Type B pancreatic cell (in vitro differentiated cells): Measurements from ENCODE around the gene ART3. TPM values are rescaled to one million over a fixed set of nuclear protein-coding genes. Genes with fewer than 3 reads are reported as not detected.

Experiments
- DNase-seq: peaks from one replicate; pipeline ENCODE4 v3.0.0; 2021; ENCODE audit warnings: mixed read lengths; ENCODE audit not compliant: unreplicated experiment; ENCODE audit errors: extremely low spot score
- H3K27ac Mint-ChIP-seq: 2 replicates; pipeline ENCODE4 v1.8.0; 2021; ENCODE audit warnings: mild to moderate bottlenecking, mixed read lengths
- H3K27me3 Mint-ChIP-seq: 2 replicates; pipeline ENCODE4 v1.8.0; 2021; ENCODE audit warnings: mixed read lengths
- H3K36me3 Mint-ChIP-seq: 2 replicates; pipeline ENCODE4 v1.8.0; 2021; ENCODE audit warnings: mixed read lengths
- H3K4me1 Mint-ChIP-seq: one replicate; pipeline ENCODE4 v1.8.0; 2021; ENCODE audit warnings: mixed read lengths; ENCODE audit not compliant: unreplicated experiment
- H3K4me3 Mint-ChIP-seq: 2 replicates; pipeline ENCODE4 v1.8.0; 2021; ENCODE audit warnings: mild to moderate bottlenecking, mixed read lengths
- H3K9me3 Mint-ChIP-seq: 2 replicates; pipeline ENCODE4 v1.8.0; 2021; ENCODE audit warnings: mixed read lengths
- total RNA-seq: library from RNA; stranded (reverse); gene quantifications from 2 replicates; pipeline ENCODE4 v1.2.1, GENCODE V29; 2021; ENCODE audit warnings: low replicate concordance
- TF ChIP-seq, protein P1 (sequence below): fragments of 200-600 bp; sonication (generic); conservative IDR thresholded peaks from 2 replicates; pipeline ENCODE4 v1.5.0; 2021; ENCODE audit warnings: antibody characterized with exemption, mild to moderate bottlenecking

ART3 gene
- total RNA-seq, 1 donor from 2014 or later: not detected

DNA sequence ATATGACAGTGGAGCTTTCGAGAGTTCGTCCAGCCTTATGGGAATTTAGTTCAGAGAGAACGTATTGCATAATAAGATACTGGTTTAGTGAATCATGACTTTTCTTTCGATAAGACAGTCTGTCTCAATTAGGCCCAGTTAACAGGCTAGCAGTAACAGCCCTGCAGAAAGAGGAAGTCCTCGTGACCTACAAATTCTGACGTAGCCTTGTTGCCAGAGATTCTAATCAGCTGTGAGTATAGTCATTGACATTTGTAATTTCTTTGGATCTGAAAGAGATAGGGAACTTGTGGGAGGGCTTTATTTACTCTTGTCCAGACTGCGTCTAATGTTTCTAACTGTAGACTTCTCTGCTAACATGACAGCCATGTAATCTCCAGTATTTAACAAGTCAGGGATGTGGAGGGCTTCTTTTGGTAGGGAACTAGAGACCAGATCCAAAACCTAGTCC, 15.8 kb downstream of the ART3 start:
- Mint-ChIP-seq H3K27ac (no peak overlapping the region), H3K4me1 (peaks cover 5% of the 10 kb centered on the region), H3K27me3 (no peaks in the 10 kb centered on the region), H3K36me3 (no peaks in the 10 kb centered on the region), H3K9me3 (no peaks in the 10 kb centered on the region), H3K4me3 (no peak overlapping the region)
- TF ChIP-seq, protein P1, sequence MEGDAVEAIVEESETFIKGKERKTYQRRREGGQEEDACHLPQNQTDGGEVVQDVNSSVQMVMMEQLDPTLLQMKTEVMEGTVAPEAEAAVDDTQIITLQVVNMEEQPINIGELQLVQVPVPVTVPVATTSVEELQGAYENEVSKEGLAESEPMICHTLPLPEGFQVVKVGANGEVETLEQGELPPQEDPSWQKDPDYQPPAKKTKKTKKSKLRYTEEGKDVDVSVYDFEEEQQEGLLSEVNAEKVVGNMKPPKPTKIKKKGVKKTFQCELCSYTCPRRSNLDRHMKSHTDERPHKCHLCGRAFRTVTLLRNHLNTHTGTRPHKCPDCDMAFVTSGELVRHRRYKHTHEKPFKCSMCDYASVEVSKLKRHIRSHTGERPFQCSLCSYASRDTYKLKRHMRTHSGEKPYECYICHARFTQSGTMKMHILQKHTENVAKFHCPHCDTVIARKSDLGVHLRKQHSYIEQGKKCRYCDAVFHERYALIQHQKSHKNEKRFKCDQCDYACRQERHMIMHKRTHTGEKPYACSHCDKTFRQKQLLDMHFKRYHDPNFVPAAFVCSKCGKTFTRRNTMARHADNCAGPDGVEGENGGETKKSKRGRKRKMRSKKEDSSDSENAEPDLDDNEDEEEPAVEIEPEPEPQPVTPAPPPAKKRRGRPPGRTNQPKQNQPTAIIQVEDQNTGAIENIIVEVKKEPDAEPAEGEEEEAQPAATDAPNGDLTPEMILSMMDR: no peak
- no peak for DNase-seq

DNA sequence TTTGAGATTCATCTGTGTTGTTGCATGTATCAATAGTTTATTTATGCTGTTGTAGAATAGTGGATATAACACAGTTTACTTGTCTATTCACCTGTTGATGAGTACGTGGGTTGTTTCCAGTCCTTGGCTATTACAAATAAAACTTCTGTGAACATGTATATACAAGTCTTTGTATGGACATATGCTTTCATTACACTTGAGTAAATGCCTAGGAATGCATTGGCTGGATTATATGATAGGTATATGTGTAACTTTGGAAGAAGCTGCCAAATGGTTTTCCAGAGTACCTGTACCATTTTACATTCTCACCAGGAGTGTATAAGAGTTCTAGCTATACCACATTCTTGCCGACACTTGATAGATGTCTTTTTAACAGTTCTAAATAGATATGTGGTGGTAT, 16.5 kb downstream of the ART3 start:
- DNase-seq: no peak
- peaks cover 5% of the 10 kb centered on the region for H3K4me1 Mint-ChIP-seq
- no peaks in the 10 kb centered on the region for H3K36me3 Mint-ChIP-seq
- H3K27me3 Mint-ChIP-seq: no peaks in the 10 kb centered on the region
- H3K27ac Mint-ChIP-seq: no peak overlapping the region
- TF ChIP-seq, protein P1: no peak
- no peak overlapping the region for H3K4me3 Mint-ChIP-seq
- no peaks in the 10 kb centered on the region for H3K9me3 Mint-ChIP-seq

DNA sequence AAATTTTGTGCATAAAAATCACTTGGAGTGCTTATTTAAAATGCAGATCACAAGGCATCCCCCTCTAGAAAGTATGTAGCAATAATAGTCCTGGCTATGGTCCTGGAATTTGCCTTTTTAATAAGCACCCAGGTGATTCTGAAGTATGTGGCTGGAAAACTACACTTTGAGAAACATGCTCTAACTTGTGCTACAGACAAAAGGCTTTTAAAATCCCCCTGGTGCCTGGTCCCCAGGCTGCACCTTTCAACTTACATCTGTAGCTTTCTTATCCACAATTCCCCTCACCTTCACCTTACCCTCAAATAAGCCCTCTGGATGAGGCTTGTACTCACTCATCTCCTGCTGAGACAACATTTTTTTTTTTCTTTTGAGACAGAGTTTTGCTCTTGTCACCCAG, 21.1 kb downstream of the ART3 start:
- Mint-ChIP-seq H3K4me1 (no peaks in the 10 kb centered on the region), H3K4me3 (no peak overlapping the region), H3K27ac (no peak overlapping the region), H3K9me3 (no peaks in the 10 kb centered on the region), H3K36me3 (no peaks in the 10 kb centered on the region), H3K27me3 (no peaks in the 10 kb centered on the region)
- TF ChIP-seq, protein P1: no peak
- DNase-seq: no peak

DNA sequence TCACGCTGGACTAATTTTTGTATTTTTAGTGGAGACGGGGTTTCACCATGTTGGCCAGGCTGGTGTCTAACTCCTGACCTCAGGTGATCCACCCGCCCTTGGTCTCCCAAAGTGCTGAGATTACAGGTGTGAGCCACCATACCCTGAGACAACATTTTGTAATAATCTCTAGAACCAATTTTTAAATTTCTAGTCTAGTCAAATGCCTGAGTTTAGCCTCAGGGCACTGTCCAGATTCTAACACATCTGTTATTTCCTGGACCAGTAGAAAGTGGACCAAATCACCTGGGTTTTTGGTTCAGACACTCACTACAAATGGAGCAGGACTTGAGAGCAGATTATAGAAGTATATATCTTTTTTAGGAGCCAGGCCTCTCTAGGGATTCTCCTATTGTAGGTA, 21.6 kb downstream of the ART3 start:
- Mint-ChIP-seq H3K9me3 (no peaks in the 10 kb centered on the region), H3K27me3 (no peaks in the 10 kb centered on the region), H3K27ac (no peak overlapping the region), H3K36me3 (no peaks in the 10 kb centered on the region), H3K4me1 (no peaks in the 10 kb centered on the region), H3K4me3 (no peak overlapping the region)
- no peak for DNase-seq
- TF ChIP-seq, protein P1: no peak

DNA sequence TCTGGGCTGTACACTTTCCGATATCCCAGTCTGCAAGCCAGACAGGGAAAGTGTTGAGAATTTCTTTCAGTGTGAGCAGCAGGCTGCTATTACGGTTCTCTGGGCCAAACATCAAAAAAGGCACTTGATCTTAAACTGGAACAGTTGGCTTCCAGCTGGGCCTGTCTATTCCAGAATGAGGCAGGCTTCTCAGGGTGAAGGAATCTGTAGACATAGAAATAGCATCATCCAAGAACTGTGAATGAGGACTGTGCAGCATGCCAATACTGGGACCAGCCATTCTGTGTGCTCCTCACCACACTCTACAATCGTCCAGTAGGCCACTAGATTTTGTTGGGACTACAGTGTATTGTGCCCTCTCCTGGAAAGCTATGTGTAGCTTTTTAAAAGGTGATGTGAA, 31.1 kb downstream of the ART3 start:
- Mint-ChIP-seq H3K36me3 (no peaks in the 10 kb centered on the region), H3K4me1 (peaks cover 8% of the 10 kb centered on the region)
- TF ChIP-seq, protein P1: no peak

DNA sequence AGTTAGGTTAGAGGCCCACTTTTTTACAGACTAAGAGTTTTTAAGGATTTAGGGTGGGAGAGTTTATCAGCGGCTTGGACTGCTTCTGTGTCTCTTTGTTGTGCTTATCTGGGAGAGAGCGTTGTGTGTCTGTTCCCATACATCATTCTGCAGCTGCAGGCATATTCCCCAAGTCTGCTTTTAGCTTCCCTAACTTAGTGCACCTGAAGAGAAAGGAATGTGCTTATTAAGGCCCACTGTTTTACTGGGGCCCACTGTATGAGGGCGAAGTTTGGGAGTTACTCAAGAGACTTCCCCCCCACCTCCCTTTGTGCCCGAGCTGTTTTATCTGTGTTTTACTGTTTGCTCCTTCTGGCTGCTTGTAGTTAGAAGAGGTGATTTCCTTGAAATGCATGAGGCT, 31.9 kb downstream of the ART3 start:
- TF ChIP-seq, protein P1: no peak
- Mint-ChIP-seq H3K27ac (no peak overlapping the region), H3K36me3 (no peaks in the 10 kb centered on the region), H3K27me3 (peaks cover 2% of the 10 kb centered on the region), H3K4me3 (no peak overlapping the region), H3K4me1 (peaks cover 8% of the 10 kb centered on the region), H3K9me3 (no peaks in the 10 kb centered on the region)
- no peak for DNase-seq

More for the DNA sequence above, 31.1 kb downstream of the ART3 start:
- Mint-ChIP-seq H3K9me3 (no peaks in the 10 kb centered on the region), H3K4me3 (no peak overlapping the region), H3K27me3 (peaks cover 2% of the 10 kb centered on the region), H3K27ac (no peak overlapping the region)
- DNase-seq: no peak
